Measurements from ENCODE around the gene PRAMEF5. TPM values are rescaled to one million over a fixed set of nuclear protein-coding genes. Genes with fewer than 3 reads are reported as not detected.
"Not testable (repeated sequence)": the region's sequence is repeated elsewhere in the genome, so short reads cannot be mapped to it uniquely, and the experiment has no call there.

Gene PRAMEF5
- total and polyA plus RNA-seq, 2 experiments from 2014 or later = not detected

DNA sequence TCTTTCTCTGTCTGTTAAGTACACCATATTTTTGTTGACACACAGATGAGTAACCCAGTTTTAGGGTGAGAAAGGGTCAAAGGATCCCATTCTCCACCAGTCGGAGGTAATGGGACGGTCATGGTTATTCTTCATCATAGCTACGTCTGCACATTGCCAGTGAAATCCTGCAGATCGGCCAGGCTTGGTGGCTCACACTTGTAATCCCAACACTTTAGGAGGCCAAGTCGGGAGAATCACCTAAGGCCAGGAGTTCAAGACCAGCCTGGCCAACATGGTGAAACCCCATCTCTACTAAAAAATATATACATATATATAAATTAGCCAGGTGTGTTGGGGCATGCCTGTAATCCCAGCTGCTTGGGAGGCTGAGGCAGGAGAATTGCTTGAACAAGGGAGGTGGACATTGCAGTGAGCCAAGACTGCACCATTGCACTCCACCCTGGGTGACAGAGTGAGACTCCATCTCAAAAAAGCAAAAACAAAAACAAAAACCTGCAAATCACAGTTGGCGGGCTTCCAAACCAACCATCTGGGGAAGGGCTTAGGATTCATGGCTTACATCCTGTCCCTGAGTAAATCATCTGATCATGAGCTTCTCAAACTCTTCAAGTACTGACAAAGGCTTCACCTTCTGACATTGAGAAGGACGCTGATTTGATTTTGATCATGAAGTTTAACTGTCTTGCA is 22.8 kb upstream of the PRAMEF5 start:
- H3K36me3 ChIP-seq; H3K27me3 ChIP-seq; H3K27ac ChIP-seq; H3K4me3 ChIP-seq; H3K9me3 ChIP-seq (ENCODE audit: low read depth); DNase-seq (ENCODE audit: low read depth in 1 of 2, low spot score in 1 of 2); H3K4me1 ChIP-seq (ENCODE audit: low read depth): not testable (repeated sequence)

DNA sequence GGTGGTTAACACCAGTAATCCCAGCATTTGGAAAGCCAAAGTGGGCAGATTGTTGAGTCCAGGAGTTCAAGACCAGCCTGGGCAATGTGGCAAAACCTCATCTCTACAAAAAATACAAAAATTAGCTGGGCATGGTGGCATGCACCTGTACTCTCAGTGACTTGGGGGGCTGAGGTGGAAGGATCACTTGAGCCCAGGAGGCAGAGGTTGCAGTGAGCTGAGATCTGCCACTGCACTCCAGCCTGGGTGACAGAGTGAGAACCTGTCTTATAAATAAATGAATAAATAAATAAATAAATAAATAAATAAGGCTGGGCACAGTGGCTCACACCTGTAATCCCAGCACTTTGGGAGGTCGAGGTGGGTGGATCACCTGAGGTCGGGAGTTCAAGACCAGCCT is 21.9 kb upstream of the PRAMEF5 start:
- H3K27me3 ChIP-seq; H3K36me3 ChIP-seq; H3K4me1 ChIP-seq (ENCODE audit: low read depth); H3K4me3 ChIP-seq; H3K27ac ChIP-seq; DNase-seq (ENCODE audit: low read depth in 1 of 2, low spot score in 1 of 2); H3K9me3 ChIP-seq (ENCODE audit: low read depth): not testable (repeated sequence)

DNA sequence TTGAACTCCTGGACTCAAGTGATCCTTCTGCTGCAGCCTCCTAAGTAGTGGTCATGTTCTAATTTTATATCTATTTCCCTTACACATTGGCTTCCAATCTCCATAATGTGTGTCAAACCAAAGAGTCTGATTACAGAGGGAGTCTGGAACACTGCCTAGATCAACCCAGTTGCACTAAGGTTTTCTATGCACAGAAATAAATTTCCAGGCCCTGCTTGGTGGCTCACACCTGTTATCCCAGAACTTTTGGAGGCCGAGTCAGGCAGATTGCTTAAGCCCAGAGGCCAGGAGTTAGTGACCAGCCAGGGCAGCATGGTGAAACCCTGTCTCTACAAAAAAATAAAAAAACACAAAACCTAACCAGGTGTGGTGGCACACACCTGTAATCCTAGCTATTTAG is 19.9 kb upstream of the PRAMEF5 start:
- not testable (repeated sequence) for H3K4me3 ChIP-seq; H3K4me1 ChIP-seq (ENCODE audit: low read depth); DNase-seq (ENCODE audit: low read depth in 1 of 2, low spot score in 1 of 2); H3K36me3 ChIP-seq; H3K9me3 ChIP-seq (ENCODE audit: low read depth); H3K27me3 ChIP-seq; H3K27ac ChIP-seq

DNA sequence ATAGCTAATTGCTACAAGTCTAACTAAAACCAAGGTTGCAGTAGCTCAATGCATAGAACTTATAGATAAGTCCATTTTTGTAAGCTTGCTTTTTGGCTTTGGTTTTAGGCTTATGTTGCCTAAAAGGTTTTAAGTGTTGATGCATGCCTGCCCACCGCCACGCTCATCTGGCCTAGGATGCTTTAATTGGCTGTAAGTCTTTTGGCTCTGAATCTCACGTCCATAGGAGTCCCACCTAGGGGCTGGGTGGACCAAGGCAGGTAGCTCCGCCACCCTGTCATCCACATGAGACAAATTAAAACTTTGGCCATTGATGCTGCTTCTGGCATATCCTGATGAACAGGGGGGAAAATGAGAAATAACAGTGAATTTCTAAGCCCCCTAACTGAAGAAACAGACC is 16.4 kb upstream of the PRAMEF5 start:
- H3K9me3 ChIP-seq (ENCODE audit: low read depth); H3K27me3 ChIP-seq; H3K27ac ChIP-seq; DNase-seq (ENCODE audit: low read depth in 1 of 2, low spot score in 1 of 2); H3K36me3 ChIP-seq; H3K4me1 ChIP-seq (ENCODE audit: low read depth); H3K4me3 ChIP-seq: not testable (repeated sequence)

DNA sequence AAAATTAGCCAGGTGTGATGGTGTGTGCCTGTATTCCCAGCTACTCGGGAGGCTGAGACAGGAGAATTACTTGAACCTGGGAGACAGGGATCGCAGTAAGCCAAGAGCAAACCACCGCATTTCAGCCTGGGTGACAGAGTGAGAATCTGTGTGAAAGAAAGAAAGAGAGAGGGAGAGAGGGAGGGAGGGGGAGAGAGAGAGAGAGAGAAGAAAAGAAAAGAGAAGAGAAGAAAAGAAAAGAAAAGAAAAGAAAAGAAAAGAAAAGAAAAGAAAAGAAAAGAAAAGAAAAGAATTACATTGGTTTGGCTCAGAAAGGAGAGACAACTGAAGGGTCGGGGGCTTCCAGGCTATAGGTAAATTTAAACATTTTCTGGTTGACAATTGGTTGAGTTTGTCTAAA is 14.4 kb upstream of the PRAMEF5 start:
- not testable (repeated sequence) for H3K27ac ChIP-seq; DNase-seq (ENCODE audit: low read depth in 1 of 2, low spot score in 1 of 2); H3K4me1 ChIP-seq (ENCODE audit: low read depth); H3K4me3 ChIP-seq; H3K27me3 ChIP-seq; H3K9me3 ChIP-seq (ENCODE audit: low read depth); H3K36me3 ChIP-seq

DNA sequence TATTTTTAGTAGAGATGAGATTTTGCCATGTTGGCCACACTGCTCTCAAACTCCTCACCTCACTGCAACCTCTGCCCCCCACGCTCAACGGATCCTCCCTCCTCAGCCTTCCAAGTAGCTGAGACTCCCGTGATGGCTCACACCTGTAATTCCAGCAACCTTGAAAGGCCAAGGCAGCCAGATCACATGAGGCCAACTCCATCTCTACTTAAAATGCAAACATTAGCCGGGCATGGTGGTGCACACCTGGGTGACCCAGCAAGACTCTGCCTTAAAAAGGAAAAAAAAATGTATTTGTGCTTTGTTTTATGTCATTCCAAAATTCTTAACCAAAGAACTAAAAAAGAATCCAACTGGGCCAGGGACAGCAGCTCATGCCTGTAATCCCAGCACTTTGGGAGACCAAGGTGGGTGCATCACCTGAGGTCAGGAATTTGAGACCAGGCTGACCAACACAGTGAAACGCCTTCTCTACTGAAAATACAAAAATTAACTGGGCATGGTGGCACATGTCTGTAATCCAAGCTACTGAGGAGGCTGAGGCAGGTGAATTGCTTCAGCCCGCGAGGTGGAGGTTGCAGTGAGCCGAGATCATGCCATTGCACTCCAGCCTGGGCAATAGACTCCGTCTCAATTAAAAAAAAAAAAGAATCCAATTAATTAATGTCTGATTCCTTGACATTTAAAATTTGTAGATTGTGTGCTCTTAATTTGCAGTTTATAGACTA is 10.3 kb upstream of the PRAMEF5 start:
- H3K27me3 ChIP-seq; DNase-seq (ENCODE audit: low read depth in 1 of 2, low spot score in 1 of 2); H3K27ac ChIP-seq; H3K36me3 ChIP-seq; H3K9me3 ChIP-seq (ENCODE audit: low read depth); H3K4me1 ChIP-seq (ENCODE audit: low read depth); H3K4me3 ChIP-seq: not testable (repeated sequence)

DNA sequence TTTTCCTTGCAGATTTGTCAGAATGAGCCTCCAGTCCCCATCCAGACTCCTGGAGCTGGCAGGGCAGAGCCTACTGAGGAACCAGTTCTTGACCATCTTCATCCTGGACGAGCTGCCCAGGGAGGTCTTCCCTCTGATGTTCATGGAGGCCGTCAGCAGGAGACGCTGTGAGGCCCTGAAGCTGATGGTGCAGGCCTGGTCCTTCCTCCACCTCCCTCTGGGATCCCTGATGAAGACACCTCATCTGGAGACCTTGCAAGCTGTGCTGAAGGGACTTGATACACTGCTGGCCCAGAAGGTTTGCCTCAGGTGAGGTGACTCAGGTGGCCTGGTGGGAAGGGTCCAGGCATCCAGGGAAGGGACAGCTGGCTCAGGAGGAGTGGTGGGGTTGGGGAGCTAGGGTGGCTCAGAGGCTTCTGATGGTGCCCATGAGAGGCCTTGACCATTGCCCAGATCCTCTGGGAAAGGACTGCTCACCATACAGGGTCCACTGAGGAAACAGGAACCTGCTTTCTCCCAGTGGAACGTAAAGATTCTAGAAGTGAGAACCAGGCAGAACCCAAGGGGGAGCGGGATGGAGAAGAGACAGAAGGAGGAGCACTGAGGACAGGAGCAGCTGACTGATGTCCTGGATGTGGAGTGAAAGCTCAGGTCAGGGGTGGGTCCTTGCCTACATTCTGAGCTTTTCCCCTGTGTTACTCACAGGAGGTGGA is 8.0 kb upstream of the PRAMEF5 start:
- H3K27ac ChIP-seq; DNase-seq (ENCODE audit: low read depth in 1 of 2, low spot score in 1 of 2); H3K4me3 ChIP-seq; H3K9me3 ChIP-seq (ENCODE audit: low read depth); H3K4me1 ChIP-seq (ENCODE audit: low read depth); H3K36me3 ChIP-seq; H3K27me3 ChIP-seq: not testable (repeated sequence)

DNA sequence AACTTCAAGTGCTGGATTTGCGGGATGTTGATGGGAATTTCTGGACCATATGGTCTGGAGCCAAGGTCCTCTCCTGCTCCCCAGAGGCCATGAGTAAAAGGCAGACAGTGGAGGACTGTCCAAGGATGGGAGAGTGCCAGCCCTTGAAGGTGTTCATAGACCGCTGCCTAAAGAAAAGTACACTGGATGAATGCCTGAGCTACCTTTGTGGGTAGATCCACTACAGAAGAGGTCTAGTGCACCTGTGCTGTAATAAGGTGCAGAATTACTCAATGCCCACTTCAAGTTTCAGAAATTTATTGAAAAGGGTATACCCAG is 7.5 kb upstream of the PRAMEF5 start:
- not testable (repeated sequence) for DNase-seq (ENCODE audit: low read depth in 1 of 2, low spot score in 1 of 2); H3K27ac ChIP-seq; H3K36me3 ChIP-seq; H3K27me3 ChIP-seq; H3K9me3 ChIP-seq (ENCODE audit: low read depth); H3K4me1 ChIP-seq (ENCODE audit: low read depth); H3K4me3 ChIP-seq

DNA sequence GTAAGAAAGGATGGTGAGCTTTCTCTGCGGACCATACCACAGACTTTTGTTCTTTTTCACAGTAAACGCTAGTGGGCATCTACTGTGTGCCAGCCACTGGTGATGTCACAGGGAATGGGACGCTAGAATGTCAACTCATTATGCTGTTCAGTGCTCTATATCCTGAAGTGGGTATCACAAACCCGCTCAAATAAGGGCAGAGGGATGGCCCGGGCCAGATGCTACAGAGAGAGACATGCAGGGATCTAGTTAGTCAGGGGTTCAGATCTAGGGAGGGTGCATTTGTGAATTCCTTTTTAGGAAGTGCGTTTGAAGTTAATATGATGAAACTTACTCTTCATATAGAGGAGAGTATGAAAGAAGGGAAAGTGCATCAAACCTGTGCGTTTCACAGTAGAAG is 6.9 kb upstream of the PRAMEF5 start:
- H3K9me3 ChIP-seq (ENCODE audit: low read depth); H3K4me3 ChIP-seq; H3K4me1 ChIP-seq (ENCODE audit: low read depth); DNase-seq (ENCODE audit: low read depth in 1 of 2, low spot score in 1 of 2); H3K36me3 ChIP-seq; H3K27me3 ChIP-seq; H3K27ac ChIP-seq: not testable (repeated sequence)

DNA sequence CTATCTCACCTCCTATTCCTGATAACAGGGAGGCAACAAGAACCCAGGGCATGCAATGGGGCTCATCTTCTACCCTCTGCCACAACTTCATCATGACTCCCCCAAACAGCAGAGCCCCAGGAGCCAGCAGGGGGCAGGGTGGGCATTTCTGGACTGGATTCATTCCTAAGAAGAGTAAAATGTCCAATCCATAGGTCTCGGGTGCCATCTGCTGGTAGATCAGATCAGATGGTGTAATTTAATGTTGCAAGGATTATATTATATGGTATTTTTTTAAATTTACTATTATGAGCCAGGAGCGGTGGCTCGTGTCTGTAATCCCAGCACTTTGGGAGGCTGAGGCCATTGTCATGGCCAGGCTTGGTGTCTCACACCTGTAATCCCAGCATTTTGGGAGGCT is 11.1 kb downstream of the PRAMEF5 start:
- H3K36me3 ChIP-seq; H3K9me3 ChIP-seq (ENCODE audit: low read depth); H3K27me3 ChIP-seq; H3K4me3 ChIP-seq; H3K4me1 ChIP-seq (ENCODE audit: low read depth); DNase-seq (ENCODE audit: low read depth in 1 of 2, low spot score in 1 of 2); H3K27ac ChIP-seq: not testable (repeated sequence)

DNA sequence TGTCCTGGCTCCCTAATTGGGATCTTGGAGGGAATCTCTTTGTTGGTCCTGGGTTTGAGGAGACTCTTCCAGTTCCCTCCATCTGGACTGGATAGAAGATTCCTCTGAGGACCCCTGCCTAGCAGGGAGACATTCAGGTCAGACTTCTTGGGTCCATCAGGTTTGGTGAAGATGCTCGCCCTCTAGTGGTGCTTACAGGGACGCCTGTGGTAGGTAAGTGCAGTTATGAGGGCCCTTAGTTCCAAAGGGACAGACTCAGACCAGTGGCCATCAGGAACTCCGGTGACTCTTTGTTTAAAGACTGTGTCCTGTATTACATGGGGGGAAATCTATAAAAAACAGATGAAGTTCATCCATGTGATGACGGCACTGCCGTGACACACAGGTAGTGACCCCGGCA is 23.0 kb downstream of the PRAMEF5 start:
- DNase-seq (ENCODE audit: low read depth in 1 of 2, low spot score in 1 of 2); H3K9me3 ChIP-seq (ENCODE audit: low read depth); H3K4me3 ChIP-seq; H3K27me3 ChIP-seq; H3K27ac ChIP-seq; H3K4me1 ChIP-seq (ENCODE audit: low read depth); H3K36me3 ChIP-seq: not testable (repeated sequence)

DNA sequence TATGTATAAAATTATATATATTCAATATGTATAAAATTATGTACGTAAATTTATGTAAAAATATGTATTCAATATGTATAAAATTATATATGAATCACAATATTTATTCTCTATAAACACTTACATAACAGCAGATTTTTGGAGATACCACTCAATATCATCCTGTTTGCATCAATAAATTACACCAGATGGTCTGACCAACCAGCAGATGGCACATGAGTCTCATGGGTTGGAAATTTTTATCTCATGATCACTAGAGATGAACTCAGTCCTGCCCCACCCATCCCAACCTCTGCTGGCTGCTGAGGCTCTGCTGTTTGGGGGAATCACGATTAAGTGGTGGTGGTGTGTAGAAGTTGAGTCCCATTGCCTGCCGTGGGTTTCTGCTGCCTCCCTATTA is 25.6 kb downstream of the PRAMEF5 start:
- not testable (repeated sequence) for H3K27me3 ChIP-seq; DNase-seq (ENCODE audit: low read depth in 1 of 2, low spot score in 1 of 2); H3K9me3 ChIP-seq (ENCODE audit: low read depth); H3K4me3 ChIP-seq; H3K27ac ChIP-seq; H3K36me3 ChIP-seq; H3K4me1 ChIP-seq (ENCODE audit: low read depth)

DNA sequence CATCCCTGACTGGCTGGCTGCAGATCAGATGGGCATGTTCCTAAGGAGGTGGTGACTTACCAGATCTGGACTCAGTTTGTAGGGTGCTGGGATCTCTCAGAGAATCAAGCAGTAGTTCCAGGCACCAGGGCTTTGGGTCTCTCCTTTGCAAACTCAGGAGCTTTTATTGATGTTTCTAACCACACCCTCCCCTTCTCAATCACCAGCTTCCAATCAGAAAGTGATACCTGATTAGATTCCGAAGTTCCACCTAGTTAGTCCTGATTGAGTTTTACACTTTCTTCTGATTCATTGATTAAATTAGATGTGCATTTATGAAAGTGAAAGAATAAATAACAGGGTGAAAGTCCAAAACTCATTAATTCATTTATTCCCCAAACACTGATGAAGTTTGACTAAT is 31.0 kb downstream of the PRAMEF5 start, which contains the start of gene PRAMEF8:
PRAMEF8 (minus strand) TSS at position 101 of the 400 bp plus-strand sequence. CDS start 1,046 bp downstream, outside the sequence.
- H3K4me1 ChIP-seq (ENCODE audit: low read depth); H3K9me3 ChIP-seq (ENCODE audit: low read depth); H3K27ac ChIP-seq; H3K4me3 ChIP-seq; H3K27me3 ChIP-seq; DNase-seq (ENCODE audit: low read depth in 1 of 2, low spot score in 1 of 2); H3K36me3 ChIP-seq: not testable (repeated sequence)

DNA sequence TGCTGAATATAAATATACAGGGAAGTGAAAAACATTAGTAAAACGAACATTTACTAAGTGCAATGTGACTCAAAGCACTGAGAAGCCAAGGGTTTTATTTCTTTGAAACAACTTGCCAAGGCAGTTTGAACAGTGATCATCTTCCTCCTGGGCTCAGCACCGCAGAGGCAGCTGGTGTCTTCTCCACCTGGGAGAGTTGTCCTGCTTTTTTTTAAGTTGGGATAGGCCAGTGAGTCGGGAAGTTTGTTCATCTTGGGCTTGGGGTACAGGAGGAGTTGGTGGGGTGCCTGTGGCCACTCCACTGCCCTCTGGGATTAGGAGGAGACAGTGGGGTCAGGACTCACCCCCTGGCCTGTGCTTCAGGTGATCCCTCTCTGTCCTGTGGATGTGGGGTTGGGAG is 35.0 kb downstream of the PRAMEF5 start:
- not testable (repeated sequence) for H3K9me3 ChIP-seq (ENCODE audit: low read depth)

More for the DNA sequence above, 35.0 kb downstream of the PRAMEF5 start:
- not testable (repeated sequence) for DNase-seq (ENCODE audit: low read depth in 1 of 2, low spot score in 1 of 2); H3K4me3 ChIP-seq; H3K27me3 ChIP-seq; H3K36me3 ChIP-seq; H3K4me1 ChIP-seq (ENCODE audit: low read depth); H3K27ac ChIP-seq

Data from cardiac muscle cell (in vitro differentiated cells and primary cell).